Measurements from ENCODE around the gene UCP3.

GRCh38 chr11:73999581-74000306, 9.1 kb downstream of the UCP3 start:
- no peak for TF ChIP-seq CTCF (IDR thresholded peaks at IDR 0.05; ENCODE audit: control extremely low read depth in 1 of 3, insufficient read depth in 1 of 3, low read depth in 1 of 3, low read length in 3 of 3)
- no peak for TF ChIP-seq MAFK (IDR thresholded peaks at IDR 0.05; ENCODE audit: low read depth, low read length)
- TF ChIP-seq HDAC2 (IDR thresholded peaks at IDR 0.05; ENCODE audit: borderline replicate concordance in 1 of 2, low read depth in 2 of 2, low read length in 2 of 2) = no peak
- TF ChIP-seq CHD1 (IDR thresholded peaks at IDR 0.05; ENCODE audit: low read depth, low read length) = no peak
- no peak for TF ChIP-seq USF2 (IDR thresholded peaks at IDR 0.05; ENCODE audit: low read length)
- no peak for TF ChIP-seq ASH2L (IDR thresholded peaks at IDR 0.05; ENCODE audit: low read length)
- TF ChIP-seq EZH2 (IDR thresholded peaks at IDR 0.05; ENCODE audit: low read depth, low read length, severe bottlenecking) = no peak
- no peak for TF ChIP-seq ATF3 (IDR thresholded peaks at IDR 0.05; ENCODE audit: insufficient read depth, low read depth, low read length)
- no peak for TF ChIP-seq SIN3A (conservative IDR thresholded peaks at IDR 0.05 in 1 of 2, IDR thresholded peaks at IDR 0.05 in 1 of 2; ENCODE audit: low read depth in 1 of 2, low read length in 2 of 2)
- TF ChIP-seq ATF2 (IDR thresholded peaks at IDR 0.05; ENCODE audit: low read length) = no peak
- TF ChIP-seq EP300 (IDR thresholded peaks at IDR 0.05; ENCODE audit: borderline replicate concordance in 1 of 2, low read depth in 2 of 2, low read length in 2 of 2) = no peak
- no peak for TF ChIP-seq ZNF274 (IDR thresholded peaks at IDR 0.05; ENCODE audit: borderline replicate concordance, extremely low read depth, low read length)
- no peak for TF ChIP-seq SRF (IDR thresholded peaks at IDR 0.05; ENCODE audit: low read depth, low read length)

All from H1 (cell line).